ENCODE data around the gene GAS7. TPM values are rescaled to one million over a fixed set of nuclear protein-coding genes. Genes with fewer than 3 reads are reported as not detected.

The GAS7 gene
- total and polyA plus RNA-seq, 9 of the 15 experiments (the other 6 are each of a cell fraction or from before 2014, with no cell fraction given), result 0.11 to 0.33 TPM; not detected in 7

DNA sequence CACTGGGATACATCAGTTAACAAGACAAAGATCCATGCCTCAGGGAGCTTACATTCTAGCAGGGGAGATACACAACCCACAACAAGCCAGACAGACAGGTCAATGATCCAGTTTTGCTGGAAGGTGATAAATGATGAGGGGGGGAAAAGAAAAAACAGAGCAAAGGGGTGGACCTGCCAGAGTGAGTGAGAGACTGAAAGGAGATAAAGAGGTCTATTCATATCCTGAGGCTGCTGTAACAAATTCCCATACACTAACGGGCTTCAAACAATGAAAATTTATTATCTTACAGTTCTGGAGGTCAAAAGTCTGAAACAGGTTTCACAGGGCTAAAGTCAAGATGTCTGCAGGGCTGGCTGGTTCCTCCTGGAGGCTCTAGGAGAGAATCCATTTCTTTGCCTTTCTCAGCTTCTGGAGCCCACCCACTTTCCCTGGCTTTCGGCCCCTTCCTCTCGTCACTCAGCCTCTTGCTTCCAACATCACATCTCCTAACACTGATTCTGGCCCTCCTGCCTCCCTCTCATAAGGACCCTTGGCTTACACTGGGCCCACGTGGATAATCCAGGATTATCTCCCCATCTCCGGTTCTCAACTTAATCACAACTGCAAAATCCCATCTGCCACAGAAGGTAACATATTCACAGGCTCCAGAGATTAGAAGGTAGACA is 81.5 kb downstream of the GAS7 start:
- in situ Hi-C loops (cut with MboI), result no loop called here
- POLR2A ChIA-PET, result no interaction called here

More for the DNA sequence above, 81.5 kb downstream of the GAS7 start:
- Histone ChIP-seq H3K27me3 (ENCODE audit: control insufficient read depth in 2 of 2, insufficient read depth in 2 of 2, low read length in 2 of 2) (peaks cover 0 to 4% of the 10 kb centered on the region in 2 experiments; a peak in 1 of 5 replicates), H3K4me1 (replicated peaks in 1 of 2; ENCODE audit: control insufficient read depth in 2 of 2, insufficient read depth in 2 of 2, low read length in 2 of 2) (no peaks in the 10 kb centered on the region), H3K27ac (ENCODE audit: extremely low read depth, low read depth, low read length) (no peak overlapping the region), H3K9me1 (ENCODE audit: control insufficient read depth, insufficient read depth, low read length) (no peaks in the 10 kb centered on the region), H3K9me3 (replicated peaks; ENCODE audit: control insufficient read depth, insufficient read depth, low read depth, low read length) (no peaks in the 10 kb centered on the region), H3K9ac (ENCODE audit: insufficient read depth in 1 of 2, low read depth in 2 of 2, low read length in 2 of 2) (no peak overlapping the region), H2AFZ (ENCODE audit: low read depth, low read length) (no peak overlapping the region), H3K4me2 (ENCODE audit: insufficient read depth, low read length) (no peak overlapping the region), H3K79me2 (ENCODE audit: control insufficient read depth, insufficient read depth, low read length) (no peaks in the 10 kb centered on the region), H3K36me3 (ENCODE audit: control insufficient read depth, insufficient read depth, low read length) (no peaks in the 10 kb centered on the region), H4K20me1 (replicated peaks; ENCODE audit: control insufficient read depth, insufficient read depth, low read length) (no peaks in the 10 kb centered on the region), H3K4me3 (no peak overlapping the region)
- ATAC-seq, result no peak
- CTCF ChIA-PET (ENCODE audit: low intra/inter-chr PET ratio), result no interaction called here
- no peak for TF ChIP-seq NR4A1 (CRISPR knock-in tag; IDR thresholded peaks at IDR 0.05)
- TF ChIP-seq NR4A1 (tag; IDR thresholded peaks at IDR 0.05), result no peak
- no peak for TF ChIP-seq KAT7 (CRISPR knock-in tag; IDR thresholded peaks at IDR 0.05; ENCODE audit: borderline replicate concordance)
- TF ChIP-seq ZNF224 (CRISPR knock-in tag; IDR thresholded peaks at IDR 0.05), result no peak
- no peak for TF ChIP-seq MTA1 (IDR thresholded peaks at IDR 0.05; ENCODE audit: borderline replicate concordance)
- TF ChIP-seq, protein P1, sequence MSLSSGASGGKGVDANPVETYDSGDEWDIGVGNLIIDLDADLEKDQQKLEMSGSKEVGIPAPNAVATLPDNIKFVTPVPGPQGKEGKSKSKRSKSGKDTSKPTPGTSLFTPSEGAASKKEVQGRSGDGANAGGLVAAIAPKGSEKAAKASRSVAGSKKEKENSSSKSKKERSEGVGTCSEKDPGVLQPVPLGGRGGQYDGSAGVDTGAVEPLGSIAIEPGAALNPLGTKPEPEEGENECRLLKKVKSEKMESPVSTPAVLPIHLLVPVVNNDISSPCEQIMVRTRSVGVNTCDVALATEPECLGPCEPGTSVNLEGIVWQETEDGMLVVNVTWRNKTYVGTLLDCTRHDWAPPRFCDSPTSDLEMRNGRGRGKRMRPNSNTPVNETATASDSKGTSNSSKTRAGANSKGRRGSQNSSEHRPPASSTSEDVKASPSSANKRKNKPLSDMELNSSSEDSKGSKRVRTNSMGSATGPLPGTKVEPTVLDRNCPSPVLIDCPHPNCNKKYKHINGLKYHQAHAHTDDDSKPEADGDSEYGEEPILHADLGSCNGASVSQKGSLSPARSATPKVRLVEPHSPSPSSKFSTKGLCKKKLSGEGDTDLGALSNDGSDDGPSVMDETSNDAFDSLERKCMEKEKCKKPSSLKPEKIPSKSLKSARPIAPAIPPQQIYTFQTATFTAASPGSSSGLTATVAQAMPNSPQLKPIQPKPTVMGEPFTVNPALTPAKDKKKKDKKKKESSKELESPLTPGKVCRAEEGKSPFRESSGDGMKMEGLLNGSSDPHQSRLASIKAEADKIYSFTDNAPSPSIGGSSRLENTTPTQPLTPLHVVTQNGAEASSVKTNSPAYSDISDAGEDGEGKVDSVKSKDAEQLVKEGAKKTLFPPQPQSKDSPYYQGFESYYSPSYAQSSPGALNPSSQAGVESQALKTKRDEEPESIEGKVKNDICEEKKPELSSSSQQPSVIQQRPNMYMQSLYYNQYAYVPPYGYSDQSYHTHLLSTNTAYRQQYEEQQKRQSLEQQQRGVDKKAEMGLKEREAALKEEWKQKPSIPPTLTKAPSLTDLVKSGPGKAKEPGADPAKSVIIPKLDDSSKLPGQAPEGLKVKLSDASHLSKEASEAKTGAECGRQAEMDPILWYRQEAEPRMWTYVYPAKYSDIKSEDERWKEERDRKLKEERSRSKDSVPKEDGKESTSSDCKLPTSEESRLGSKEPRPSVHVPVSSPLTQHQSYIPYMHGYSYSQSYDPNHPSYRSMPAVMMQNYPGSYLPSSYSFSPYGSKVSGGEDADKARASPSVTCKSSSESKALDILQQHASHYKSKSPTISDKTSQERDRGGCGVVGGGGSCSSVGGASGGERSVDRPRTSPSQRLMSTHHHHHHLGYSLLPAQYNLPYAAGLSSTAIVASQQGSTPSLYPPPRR (CRISPR knock-in tag; IDR thresholded peaks at IDR 0.05; ENCODE audit: borderline replicate concordance), result no peak
- no peak for TF ChIP-seq KDM2B (CRISPR knock-in tag; IDR thresholded peaks at IDR 0.05)
- no peak for TF ChIP-seq ZNF311 (CRISPR knock-in tag; IDR thresholded peaks at IDR 0.05)
- TF ChIP-seq, protein P2, sequence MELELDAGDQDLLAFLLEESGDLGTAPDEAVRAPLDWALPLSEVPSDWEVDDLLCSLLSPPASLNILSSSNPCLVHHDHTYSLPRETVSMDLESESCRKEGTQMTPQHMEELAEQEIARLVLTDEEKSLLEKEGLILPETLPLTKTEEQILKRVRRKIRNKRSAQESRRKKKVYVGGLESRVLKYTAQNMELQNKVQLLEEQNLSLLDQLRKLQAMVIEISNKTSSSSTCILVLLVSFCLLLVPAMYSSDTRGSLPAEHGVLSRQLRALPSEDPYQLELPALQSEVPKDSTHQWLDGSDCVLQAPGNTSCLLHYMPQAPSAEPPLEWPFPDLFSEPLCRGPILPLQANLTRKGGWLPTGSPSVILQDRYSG (tag; conservative IDR thresholded peaks at IDR 0.05; ENCODE audit: low read depth), result no peak
- TF ChIP-seq FOXK1 (CRISPR knock-in tag; IDR thresholded peaks at IDR 0.05; ENCODE audit: borderline replicate concordance), result no peak
- no peak for TF ChIP-seq ZNF184 (CRISPR knock-in tag; IDR thresholded peaks at IDR 0.05)
- intact Hi-C loops (cut with micrococcal nuclease), result no loop called here
- WGBS (ENCODE audit: insufficient coverage, low coverage, missing lambda C conversion rate), result 3% methylated on average over 5 of the region's 5 CpGs
- no peak for DNase-seq (ENCODE audit: extremely low read depth in 1 of 4, low spot score in 3 of 4)
- no TSS peak for BruUV-seq (replicated peaks)
- no peak for FAIRE-seq
